Cardiac fibroblast (primary cell): Measurements from ENCODE around the gene RAPGEF3.

ENCODE experiments used
- DNase-seq, 2 donors: peaks; one replicate each; pipeline versions ENCODE4 v3.0.0 to v3.0.0-alpha.2; 2010; ENCODE audit warnings: low read depth in 2 of 2
- H3K4me3 ChIP-seq, 2 donors: replicated peaks in 1 of 2; 1 replicate in 1 of 2; 2 replicates in 1 of 2; pipeline ENCODE4 v1.5.1; 2011; ENCODE audit warnings: low read depth in 2 of 2, low read length in 2 of 2, mild to moderate bottlenecking in 2 of 2, moderate library complexity in 1 of 2
- TF ChIP-seq, protein P1 (sequence below): IDR thresholded peaks from one replicate; pipeline ENCODE4 v1.5.1; 2011; ENCODE audit warnings: low read depth, mild to moderate bottlenecking, low read length, inconsistent platforms

Gene RAPGEF3

DNA sequence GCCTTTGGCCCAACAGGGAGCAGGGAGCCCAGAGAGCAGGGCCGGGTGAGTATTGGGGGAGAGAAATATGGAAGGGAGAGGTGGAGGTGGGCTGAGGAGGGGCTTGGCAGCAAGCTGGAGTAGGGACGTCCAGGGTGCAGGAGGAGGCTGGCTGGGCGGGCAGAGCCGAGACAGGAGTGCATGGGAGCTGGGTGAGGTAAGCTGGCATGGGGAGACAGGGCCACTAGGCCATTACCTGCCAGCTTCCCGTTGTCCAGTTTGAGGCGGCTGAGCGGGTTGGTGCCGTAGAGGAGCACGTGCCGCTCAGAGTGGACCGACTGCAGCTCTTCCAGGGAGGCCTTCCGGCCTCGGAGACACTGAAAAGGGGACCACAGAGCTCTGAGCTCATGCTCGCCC lies 32.7 kb upstream of the RAPGEF3 start:
- no peak overlapping the region for H3K4me3 ChIP-seq
- no peak for DNase-seq
- TF ChIP-seq, protein P1, sequence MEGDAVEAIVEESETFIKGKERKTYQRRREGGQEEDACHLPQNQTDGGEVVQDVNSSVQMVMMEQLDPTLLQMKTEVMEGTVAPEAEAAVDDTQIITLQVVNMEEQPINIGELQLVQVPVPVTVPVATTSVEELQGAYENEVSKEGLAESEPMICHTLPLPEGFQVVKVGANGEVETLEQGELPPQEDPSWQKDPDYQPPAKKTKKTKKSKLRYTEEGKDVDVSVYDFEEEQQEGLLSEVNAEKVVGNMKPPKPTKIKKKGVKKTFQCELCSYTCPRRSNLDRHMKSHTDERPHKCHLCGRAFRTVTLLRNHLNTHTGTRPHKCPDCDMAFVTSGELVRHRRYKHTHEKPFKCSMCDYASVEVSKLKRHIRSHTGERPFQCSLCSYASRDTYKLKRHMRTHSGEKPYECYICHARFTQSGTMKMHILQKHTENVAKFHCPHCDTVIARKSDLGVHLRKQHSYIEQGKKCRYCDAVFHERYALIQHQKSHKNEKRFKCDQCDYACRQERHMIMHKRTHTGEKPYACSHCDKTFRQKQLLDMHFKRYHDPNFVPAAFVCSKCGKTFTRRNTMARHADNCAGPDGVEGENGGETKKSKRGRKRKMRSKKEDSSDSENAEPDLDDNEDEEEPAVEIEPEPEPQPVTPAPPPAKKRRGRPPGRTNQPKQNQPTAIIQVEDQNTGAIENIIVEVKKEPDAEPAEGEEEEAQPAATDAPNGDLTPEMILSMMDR: no peak

DNA sequence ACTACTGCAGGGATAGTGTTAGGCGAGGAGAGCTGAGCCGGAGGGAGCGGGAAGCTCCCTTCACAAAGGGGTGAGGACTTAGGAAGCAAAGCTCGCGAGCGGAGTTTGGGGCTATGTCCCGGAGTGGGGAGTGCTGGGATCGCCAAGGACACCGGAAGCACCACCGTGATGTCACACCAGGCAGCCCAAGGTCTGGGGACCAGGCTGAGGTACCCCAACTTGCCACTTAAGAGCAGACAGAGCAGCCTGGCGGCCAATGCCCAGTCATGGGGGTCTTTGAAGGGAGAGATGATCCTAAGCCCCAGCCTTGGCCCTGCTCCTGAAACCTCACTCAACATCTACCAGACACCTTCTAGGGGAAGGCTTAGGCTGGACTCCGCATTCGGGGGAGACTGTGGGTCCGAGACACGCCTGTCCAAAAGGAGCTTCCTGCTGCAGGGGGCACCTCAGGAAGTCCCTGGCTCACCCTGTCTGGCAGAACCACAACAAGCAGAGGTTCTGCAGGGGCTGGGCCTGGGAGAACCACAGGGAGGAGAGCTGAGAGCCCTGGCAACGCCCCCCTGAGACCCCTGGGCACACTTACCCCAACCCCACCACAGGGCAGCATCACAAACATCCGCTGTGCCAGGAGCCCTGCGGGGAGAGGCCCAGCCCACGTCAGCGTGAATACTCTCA lies 32.1 kb upstream of the RAPGEF3 start:
- DNase-seq: no peak
- TF ChIP-seq, protein P1: no peak
- no peak overlapping the region for H3K4me3 ChIP-seq

DNA sequence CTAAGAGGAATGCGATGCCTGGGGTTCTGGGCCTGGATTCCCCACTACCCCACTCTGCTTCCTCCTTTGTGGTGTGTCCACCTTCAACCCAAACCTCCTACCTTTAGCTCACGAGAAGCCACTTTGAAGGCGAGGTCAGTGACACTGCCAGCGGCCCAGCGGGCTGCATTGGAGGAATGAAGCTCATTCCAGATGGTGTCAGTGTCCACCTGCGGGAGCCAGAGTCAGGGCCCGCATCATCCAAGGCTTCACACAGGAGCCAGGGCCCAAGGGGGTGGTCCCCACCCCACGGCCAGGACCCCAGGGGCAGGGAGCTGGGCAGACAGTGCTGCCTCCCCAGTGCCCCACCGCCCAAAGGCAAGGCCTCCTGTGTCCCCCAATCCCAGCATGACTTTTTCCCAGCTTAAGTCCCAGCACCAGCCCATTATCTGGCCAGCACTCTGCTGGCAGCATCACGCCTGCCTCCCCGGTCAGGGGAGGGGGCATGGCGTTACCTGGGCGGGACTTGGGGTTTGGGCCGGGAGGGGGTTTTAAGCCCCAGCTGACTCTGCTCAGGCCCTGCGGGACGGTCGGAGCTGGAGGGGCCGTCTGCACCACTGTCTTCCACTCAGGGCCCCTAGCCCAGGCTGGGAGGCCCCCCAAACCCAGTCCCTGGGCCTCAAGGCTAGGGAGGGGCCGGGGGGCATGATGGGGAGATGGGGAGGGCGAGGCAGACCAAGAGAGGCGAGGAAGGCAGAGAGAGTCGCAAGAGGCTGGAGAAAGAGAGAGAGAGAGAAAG lies 31.2 kb upstream of the RAPGEF3 start:
- no peak overlapping the region for H3K4me3 ChIP-seq
- TF ChIP-seq, protein P1: no peak
- DNase-seq: no peak

DNA sequence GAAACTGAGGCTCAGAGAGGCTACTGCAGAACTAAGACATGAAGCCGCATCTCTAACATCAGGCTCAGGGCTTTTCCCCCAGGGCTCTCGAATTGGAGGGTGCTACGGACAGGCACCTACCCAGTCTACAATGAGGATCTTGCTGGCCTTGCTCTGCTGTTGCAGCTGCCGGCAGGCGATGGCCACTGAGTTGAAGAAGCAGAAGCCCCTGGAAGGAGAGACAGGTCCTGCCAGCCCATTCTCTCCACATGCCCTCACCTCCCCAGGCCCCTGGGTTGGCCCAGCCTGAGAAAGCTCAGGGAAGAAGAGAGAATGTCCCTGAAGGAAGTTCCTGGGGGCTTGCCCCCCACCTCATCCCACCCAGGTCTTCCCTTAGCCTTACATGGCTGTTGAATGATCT lies 30.5 kb upstream of the RAPGEF3 start:
- H3K4me3 ChIP-seq: no peak overlapping the region
- DNase-seq: no peak
- TF ChIP-seq, protein P1: no peak

DNA sequence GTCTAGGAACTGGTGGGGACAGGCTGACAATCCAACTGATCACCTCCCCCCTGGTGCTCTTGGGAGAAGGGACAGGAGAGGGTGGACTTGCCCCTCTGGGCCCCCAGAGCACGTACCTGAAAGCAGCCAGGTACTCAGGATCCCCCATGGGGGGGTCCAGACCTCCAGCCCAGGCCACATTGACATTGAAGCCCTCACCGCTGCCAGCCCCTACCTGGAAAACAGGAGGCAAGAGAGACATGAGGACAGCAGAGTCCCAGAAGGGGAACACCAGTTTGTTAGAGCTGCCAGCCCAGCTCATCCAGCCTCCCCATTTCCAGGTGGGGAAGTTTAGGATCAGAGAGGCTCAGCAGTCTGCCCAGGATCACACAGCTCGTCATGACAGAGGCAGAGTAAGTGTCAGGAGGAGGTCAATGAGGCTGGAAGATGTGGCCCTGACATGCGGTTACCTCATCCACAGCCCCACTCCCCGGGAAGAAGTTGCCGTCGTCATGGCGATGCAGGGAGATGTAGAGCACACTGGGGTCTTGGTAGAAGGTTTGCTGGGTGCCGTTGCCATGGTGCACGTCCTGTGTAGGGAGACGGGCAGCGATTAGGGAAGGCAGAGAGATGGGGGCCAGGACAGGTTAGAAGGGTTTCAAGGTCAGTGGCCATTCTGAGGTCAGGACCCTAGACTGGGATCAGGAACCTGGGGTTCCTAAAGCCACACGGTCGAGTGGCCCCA lies 29.1 kb upstream of the RAPGEF3 start:
- DNase-seq: no peak
- TF ChIP-seq, protein P1: no peak
- no peak overlapping the region for H3K4me3 ChIP-seq

DNA sequence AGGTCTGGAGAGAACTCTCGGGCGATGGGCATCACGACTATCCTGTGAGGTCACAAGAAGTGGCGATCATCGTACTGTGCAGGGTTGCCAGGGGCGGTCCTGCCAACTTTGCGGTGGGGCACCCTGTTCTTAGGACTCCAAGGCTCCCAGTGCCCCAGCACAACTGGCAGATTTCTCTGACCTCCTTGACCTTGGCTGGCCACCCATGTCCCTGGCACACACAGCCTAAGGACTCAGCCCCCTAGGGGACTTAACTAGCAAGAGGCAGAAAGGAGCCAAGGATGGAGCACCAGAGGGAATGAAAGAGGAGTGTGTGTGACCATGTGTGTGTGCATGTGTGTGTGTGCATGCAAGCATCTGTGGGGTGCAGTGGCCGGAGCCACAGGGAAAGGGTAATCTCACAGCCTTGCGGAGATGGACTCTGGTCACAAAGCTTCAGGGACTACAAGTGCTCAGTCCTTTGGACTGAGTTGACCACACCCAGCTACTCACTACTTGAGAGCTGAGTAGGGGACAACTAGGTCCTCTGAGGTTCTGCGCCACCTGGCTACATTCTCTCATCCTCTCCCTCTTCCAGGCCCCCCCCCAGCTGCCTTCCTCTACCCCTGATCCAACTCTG lies 28.1 kb upstream of the RAPGEF3 start:
- TF ChIP-seq, protein P1: no peak
- DNase-seq: no peak

More for the DNA sequence above, 28.1 kb upstream of the RAPGEF3 start:
- H3K4me3 ChIP-seq: no peak overlapping the region
